Activated CD4-positive, CD25-positive, alpha-beta regulatory T cell (primary cell): Measurements from ENCODE around the gene FBXO33.

Experiments
- DNase-seq, 4 experiments: peaks; one replicate each; lab custom pipeline; 2025; lab: John Stamatoyannopoulos, UW

FBXO33 gene

GRCh38 chr14:39431416-39432178 lies 636 bp downstream of the FBXO33 start:
- DNase-seq: peak in 3 of 4 experiments; percentile 16 to 38 (median 35)

GRCh38 chr14:39430762-39431415 lies 1.3 kb downstream of the FBXO33 start:
- no peak for DNase-seq

GRCh38 chr14:39428118-39428517 lies 4.1 kb downstream of the FBXO33 start:
- no peak for DNase-seq

GRCh38 chr14:39426605-39427004 lies 5.6 kb downstream of the FBXO33 start:
- no peak for DNase-seq

- no peak for DNase-seq
These were observed 6.3 kb downstream of the FBXO33 start for GRCh38 chr14:39425947-39426346.

- DNase-seq: no peak
These were observed 8.4 kb downstream of the FBXO33 start for GRCh38 chr14:39423793-39424192.

- no peak for DNase-seq
These were observed 10.0 kb downstream of the FBXO33 start for GRCh38 chr14:39422243-39422642.

- no peak for DNase-seq
These were observed 13.0 kb downstream of the FBXO33 start for GRCh38 chr14:39419272-39419671.

- DNase-seq: no peak
These were observed 15.2 kb downstream of the FBXO33 start for GRCh38 chr14:39417014-39417413.

- no peak for DNase-seq
These were observed 16.2 kb downstream of the FBXO33 start for GRCh38 chr14:39416072-39416471.

- no peak for DNase-seq
These were observed 25.7 kb downstream of the FBXO33 start for GRCh38 chr14:39406560-39406959.

GRCh38 chr14:39398382-39398781 lies 33.9 kb downstream of the FBXO33 start:
- no peak for DNase-seq

- no peak for DNase-seq
These were observed 35.8 kb downstream of the FBXO33 start for GRCh38 chr14:39396448-39396847.

GRCh38 chr14:39395555-39396254 lies 36.5 kb downstream of the FBXO33 start:
- no peak for DNase-seq

- DNase-seq: no peak
These were observed 38.9 kb downstream of the FBXO33 start for GRCh38 chr14:39393289-39393688.

- no peak for DNase-seq
These were observed 48.1 kb downstream of the FBXO33 start for GRCh38 chr14:39384177-39384576.

GRCh38 chr14:39383741-39384140 lies 48.5 kb downstream of the FBXO33 start:
- DNase-seq: no peak

- no peak for DNase-seq
These were observed 49.1 kb downstream of the FBXO33 start for GRCh38 chr14:39383026-39383660.

GRCh38 chr14:39382463-39382862 lies 49.8 kb downstream of the FBXO33 start:
- DNase-seq: no peak

GRCh38 chr14:39381366-39381765 lies 50.9 kb downstream of the FBXO33 start:
- DNase-seq: no peak

- no peak for DNase-seq
These were observed 55.4 kb downstream of the FBXO33 start for GRCh38 chr14:39376667-39377403.

GRCh38 chr14:39374851-39375250 lies 57.4 kb downstream of the FBXO33 start:
- DNase-seq: no peak
